A673 (cell line): ENCODE results near the gene MTAP.

Source experiments
- EZH2 ChIP-seq: fragments of 200-600 bp; sonication (generic); IDR thresholded peaks from 2 replicates; pipeline ENCODE4 v1.6.1; 2017; ENCODE audit warnings: borderline replicate concordance, low read depth, mild to moderate bottlenecking, mixed read lengths, antibody characterized with exemption, low read length; ENCODE audit not compliant: poor library complexity, severe bottlenecking
- TF ChIP-seq, protein P1 (sequence below): fragments of 300-800, 200-600 bp; sonication (generic); conservative IDR thresholded peaks from 2 replicates; pipeline ENCODE4 v1.5.1; 2017; ENCODE audit warnings: low read depth, mild to moderate bottlenecking, antibody characterized with exemption, low read length, moderate library complexity, mixed read lengths

- TF ChIP-seq, protein P1, sequence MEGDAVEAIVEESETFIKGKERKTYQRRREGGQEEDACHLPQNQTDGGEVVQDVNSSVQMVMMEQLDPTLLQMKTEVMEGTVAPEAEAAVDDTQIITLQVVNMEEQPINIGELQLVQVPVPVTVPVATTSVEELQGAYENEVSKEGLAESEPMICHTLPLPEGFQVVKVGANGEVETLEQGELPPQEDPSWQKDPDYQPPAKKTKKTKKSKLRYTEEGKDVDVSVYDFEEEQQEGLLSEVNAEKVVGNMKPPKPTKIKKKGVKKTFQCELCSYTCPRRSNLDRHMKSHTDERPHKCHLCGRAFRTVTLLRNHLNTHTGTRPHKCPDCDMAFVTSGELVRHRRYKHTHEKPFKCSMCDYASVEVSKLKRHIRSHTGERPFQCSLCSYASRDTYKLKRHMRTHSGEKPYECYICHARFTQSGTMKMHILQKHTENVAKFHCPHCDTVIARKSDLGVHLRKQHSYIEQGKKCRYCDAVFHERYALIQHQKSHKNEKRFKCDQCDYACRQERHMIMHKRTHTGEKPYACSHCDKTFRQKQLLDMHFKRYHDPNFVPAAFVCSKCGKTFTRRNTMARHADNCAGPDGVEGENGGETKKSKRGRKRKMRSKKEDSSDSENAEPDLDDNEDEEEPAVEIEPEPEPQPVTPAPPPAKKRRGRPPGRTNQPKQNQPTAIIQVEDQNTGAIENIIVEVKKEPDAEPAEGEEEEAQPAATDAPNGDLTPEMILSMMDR: no peak
- TF ChIP-seq EZH2: no peak
Measured at GRCh38 chr9:21927752-21928151, 125.3 kb downstream of the MTAP start.
